Adrenal gland (tissue), 5 donors: ENCODE measurements around the gene ECM1.

Source experiments
- POLR2A ChIP-seq, 2 donors: fragments of 450-650 bp; IDR thresholded peaks; one replicate each; pipeline ENCODE4 v1.6.1; 2017; ENCODE audit warnings: antibody characterized with exemption in 2 of 2, mild to moderate bottlenecking in 2 of 2, moderate library complexity in 1 of 2
- TF ChIP-seq, protein P1 (sequence below), 6 experiments: fragments of 450-650 bp in 4 of 6; fragments of 200-600 bp in 2 of 6; sonication (generic) in 1 of 6; IDR thresholded peaks; 1 replicate in 5 of 6; 2 replicates in 1 of 6; pipeline versions ENCODE4 v1.5.1 to v1.8.0; 2016 to 2021; ENCODE audit warnings: antibody characterized with exemption in 6 of 6, mild to moderate bottlenecking in 2 of 6, moderate library complexity in 1 of 6
- donor health status: DM: no; HTN: no; CAD: no.

GRCh38 chr1:150558303-150558704 lies 50.4 kb downstream of the ECM1 start:
- TF ChIP-seq, protein P1, sequence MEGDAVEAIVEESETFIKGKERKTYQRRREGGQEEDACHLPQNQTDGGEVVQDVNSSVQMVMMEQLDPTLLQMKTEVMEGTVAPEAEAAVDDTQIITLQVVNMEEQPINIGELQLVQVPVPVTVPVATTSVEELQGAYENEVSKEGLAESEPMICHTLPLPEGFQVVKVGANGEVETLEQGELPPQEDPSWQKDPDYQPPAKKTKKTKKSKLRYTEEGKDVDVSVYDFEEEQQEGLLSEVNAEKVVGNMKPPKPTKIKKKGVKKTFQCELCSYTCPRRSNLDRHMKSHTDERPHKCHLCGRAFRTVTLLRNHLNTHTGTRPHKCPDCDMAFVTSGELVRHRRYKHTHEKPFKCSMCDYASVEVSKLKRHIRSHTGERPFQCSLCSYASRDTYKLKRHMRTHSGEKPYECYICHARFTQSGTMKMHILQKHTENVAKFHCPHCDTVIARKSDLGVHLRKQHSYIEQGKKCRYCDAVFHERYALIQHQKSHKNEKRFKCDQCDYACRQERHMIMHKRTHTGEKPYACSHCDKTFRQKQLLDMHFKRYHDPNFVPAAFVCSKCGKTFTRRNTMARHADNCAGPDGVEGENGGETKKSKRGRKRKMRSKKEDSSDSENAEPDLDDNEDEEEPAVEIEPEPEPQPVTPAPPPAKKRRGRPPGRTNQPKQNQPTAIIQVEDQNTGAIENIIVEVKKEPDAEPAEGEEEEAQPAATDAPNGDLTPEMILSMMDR (IDR thresholded peaks at IDR 0.05), result no peak
- TF ChIP-seq POLR2A (IDR thresholded peaks at IDR 0.05), result no peak
